ENCODE results near the gene SPATS2L.

DNA sequence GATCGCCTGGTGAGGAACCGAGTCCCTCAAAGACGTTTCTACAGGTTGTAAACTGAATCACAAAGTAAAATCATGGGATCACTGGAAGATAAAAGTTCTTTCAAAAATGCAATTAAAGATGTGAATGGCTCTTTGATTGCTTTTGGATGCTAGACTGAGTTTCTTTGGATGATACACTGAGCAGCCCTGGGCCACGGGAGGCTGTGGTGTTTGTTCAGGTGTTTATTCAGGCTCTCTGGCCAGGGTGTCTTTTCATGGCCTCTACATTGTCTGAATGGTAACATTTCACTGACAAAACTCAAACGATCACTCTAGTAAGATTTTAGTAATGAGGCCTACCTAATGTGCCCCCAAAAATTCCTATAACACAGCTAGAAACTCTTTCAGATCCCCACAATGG, 48.4 kb upstream of the SPATS2L start:
- TF ChIP-seq, protein P1, sequence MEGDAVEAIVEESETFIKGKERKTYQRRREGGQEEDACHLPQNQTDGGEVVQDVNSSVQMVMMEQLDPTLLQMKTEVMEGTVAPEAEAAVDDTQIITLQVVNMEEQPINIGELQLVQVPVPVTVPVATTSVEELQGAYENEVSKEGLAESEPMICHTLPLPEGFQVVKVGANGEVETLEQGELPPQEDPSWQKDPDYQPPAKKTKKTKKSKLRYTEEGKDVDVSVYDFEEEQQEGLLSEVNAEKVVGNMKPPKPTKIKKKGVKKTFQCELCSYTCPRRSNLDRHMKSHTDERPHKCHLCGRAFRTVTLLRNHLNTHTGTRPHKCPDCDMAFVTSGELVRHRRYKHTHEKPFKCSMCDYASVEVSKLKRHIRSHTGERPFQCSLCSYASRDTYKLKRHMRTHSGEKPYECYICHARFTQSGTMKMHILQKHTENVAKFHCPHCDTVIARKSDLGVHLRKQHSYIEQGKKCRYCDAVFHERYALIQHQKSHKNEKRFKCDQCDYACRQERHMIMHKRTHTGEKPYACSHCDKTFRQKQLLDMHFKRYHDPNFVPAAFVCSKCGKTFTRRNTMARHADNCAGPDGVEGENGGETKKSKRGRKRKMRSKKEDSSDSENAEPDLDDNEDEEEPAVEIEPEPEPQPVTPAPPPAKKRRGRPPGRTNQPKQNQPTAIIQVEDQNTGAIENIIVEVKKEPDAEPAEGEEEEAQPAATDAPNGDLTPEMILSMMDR (IDR thresholded peaks at IDR 0.05) = no peak
- TF ChIP-seq POLR2A (IDR thresholded peaks at IDR 0.05) = no peak

Data from adrenal gland (tissue), 5 donors.